Osteocyte (in vitro differentiated cells): Measurements from ENCODE around the gene MFSD6. TPM values are rescaled to one million over a fixed set of nuclear protein-coding genes. Genes with fewer than 3 reads are reported as not detected.

Source experiments
- DNase-seq: peaks from one replicate; pipeline ENCODE4 v3.0.0; 2021; ENCODE audit warnings: mixed read lengths; ENCODE audit not compliant: unreplicated experiment; ENCODE audit errors: extremely low spot score
- H3K27ac Mint-ChIP-seq: one replicate; pipeline ENCODE4 v1.8.0; 2021; ENCODE audit warnings: mild to moderate bottlenecking, mixed read lengths; ENCODE audit not compliant: unreplicated experiment
- H3K27me3 Mint-ChIP-seq: one replicate; pipeline ENCODE4 v1.8.0; 2021; ENCODE audit warnings: mixed read lengths; ENCODE audit not compliant: unreplicated experiment
- H3K36me3 Mint-ChIP-seq: one replicate; pipeline ENCODE4 v1.8.0; 2021; ENCODE audit warnings: mixed read lengths; ENCODE audit not compliant: unreplicated experiment
- H3K4me1 Mint-ChIP-seq: one replicate; pipeline ENCODE4 v1.8.0; 2021; ENCODE audit warnings: mixed read lengths; ENCODE audit not compliant: unreplicated experiment
- H3K4me3 Mint-ChIP-seq: one replicate; pipeline ENCODE4 v1.8.0; 2021; ENCODE audit warnings: mild to moderate bottlenecking, moderate library complexity, mixed read lengths; ENCODE audit not compliant: unreplicated experiment
- H3K9me3 Mint-ChIP-seq: one replicate; pipeline ENCODE4 v1.8.0; 2021; ENCODE audit warnings: mixed read lengths; ENCODE audit not compliant: unreplicated experiment
- CTCF ChIP-seq: fragments of 200-600 bp; sonication (generic); IDR thresholded peaks from 2 replicates; pipeline ENCODE4 v1.5.0; 2021; ENCODE audit warnings: antibody characterized with exemption, mild to moderate bottlenecking, moderate library complexity
- total RNA-seq: library from RNA; stranded (reverse); gene quantifications from 2 replicates; pipeline ENCODE4 v1.2.1, GENCODE V29; 2021

Gene MFSD6
- total RNA-seq, 1 donor from 2014 or later = 12.1 TPM

- Mint-ChIP-seq H3K9me3 (no peaks in the 10 kb centered on the region), H3K27me3 (no peaks in the 10 kb centered on the region), H3K27ac (no peak overlapping the region), H3K4me1 (no peaks in the 10 kb centered on the region), H3K4me3 (no peak overlapping the region), H3K36me3 (no peaks in the 10 kb centered on the region)
- no peak for DNase-seq
- peak; percentile 53 for TF ChIP-seq CTCF
These were observed 25.3 kb upstream of the MFSD6 start for GRCh38 chr2:190382851-190383250.

GRCh38 chr2:190387422-190387821 lies 20.7 kb upstream of the MFSD6 start:
- Mint-ChIP-seq H3K27me3 (peaks cover 19% of the 10 kb centered on the region), H3K4me1 (no peaks in the 10 kb centered on the region), H3K9me3 (no peaks in the 10 kb centered on the region), H3K27ac (no peak overlapping the region), H3K36me3 (no peaks in the 10 kb centered on the region), H3K4me3 (no peak overlapping the region)
- DNase-seq = no peak
- no peak for TF ChIP-seq CTCF

- H3K9me3 Mint-ChIP-seq = no peaks in the 10 kb centered on the region
- no peaks in the 10 kb centered on the region for H3K36me3 Mint-ChIP-seq
- no peaks in the 10 kb centered on the region for H3K4me1 Mint-ChIP-seq
- H3K4me3 Mint-ChIP-seq = no peak overlapping the region
- TF ChIP-seq CTCF = no peak
- DNase-seq = no peak
- no peak overlapping the region for H3K27ac Mint-ChIP-seq
- H3K27me3 Mint-ChIP-seq = peaks cover 65% of the 10 kb centered on the region
These were observed 11.9 kb upstream of the MFSD6 start for GRCh38 chr2:190396271-190396670.

GRCh38 chr2:190402986-190403603 lies 5.1 kb upstream of the MFSD6 start:
- Mint-ChIP-seq H3K9me3 (peaks cover 4% of the 10 kb centered on the region), H3K27ac (no peak overlapping the region), H3K36me3 (no peaks in the 10 kb centered on the region), H3K4me1 (no peaks in the 10 kb centered on the region), H3K27me3 (peaks cover 11% of the 10 kb centered on the region), H3K4me3 (no peak overlapping the region)
- DNase-seq = no peak
- TF ChIP-seq CTCF = no peak

- DNase-seq = no peak
- no peak overlapping the region for H3K4me3 Mint-ChIP-seq
- no peak overlapping the region for H3K27ac Mint-ChIP-seq
- no peaks in the 10 kb centered on the region for H3K4me1 Mint-ChIP-seq
- no peak for TF ChIP-seq CTCF
- peaks cover under 1% of the 10 kb centered on the region for H3K27me3 Mint-ChIP-seq
- peaks cover 4% of the 10 kb centered on the region for H3K9me3 Mint-ChIP-seq
- H3K36me3 Mint-ChIP-seq = no peaks in the 10 kb centered on the region
These were observed 3.7 kb upstream of the MFSD6 start for GRCh38 chr2:190404487-190404886.
